Measurements from ENCODE around the gene UBE3B.

DNA sequence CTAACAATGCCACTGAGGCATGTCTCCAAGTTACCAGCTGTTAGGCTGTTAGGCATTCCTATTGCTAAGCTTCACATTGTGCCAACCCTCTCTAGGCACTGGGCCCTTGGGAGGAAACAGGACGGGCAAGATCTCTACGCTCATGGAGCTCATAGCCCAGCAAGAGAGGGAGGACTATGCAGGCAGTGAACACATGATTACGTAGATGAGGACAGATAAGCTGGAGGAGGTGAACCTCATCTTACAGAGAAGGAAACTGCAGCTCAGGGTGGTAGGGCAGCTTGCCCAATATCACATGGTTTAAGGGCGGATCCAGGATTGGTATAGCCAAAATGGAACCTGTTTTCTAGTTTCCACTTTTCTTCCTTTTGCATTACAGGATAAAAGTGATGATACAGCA lies 7.8 kb downstream of the UBE3B start:
- no peak for TF ChIP-seq POLR2A (IDR thresholded peaks at IDR 0.05; ENCODE audit: low read depth, low read length)
- no peak for TF ChIP-seq POLR2AphosphoS5 (IDR thresholded peaks at IDR 0.05; ENCODE audit: low read depth, low read length)
